Activated CD4-positive, alpha-beta T cell treated with anti-CD3 and anti-CD28 coated beads for 4 hours (primary cell): ENCODE data around the gene DAD1.
A peak's percentile ranks its signal among the peaks of the same experiment; 100 is the strongest.
"Not testable (repeated sequence)": the region's sequence is repeated elsewhere in the genome, so short reads cannot be mapped to it uniquely, and the experiment has no call there.

ENCODE experiments used
- DNase-seq, 2 donors: peaks; one replicate each; pipeline ENCODE4 v3.0.0-alpha.2; 2020

Gene DAD1

DNA sequence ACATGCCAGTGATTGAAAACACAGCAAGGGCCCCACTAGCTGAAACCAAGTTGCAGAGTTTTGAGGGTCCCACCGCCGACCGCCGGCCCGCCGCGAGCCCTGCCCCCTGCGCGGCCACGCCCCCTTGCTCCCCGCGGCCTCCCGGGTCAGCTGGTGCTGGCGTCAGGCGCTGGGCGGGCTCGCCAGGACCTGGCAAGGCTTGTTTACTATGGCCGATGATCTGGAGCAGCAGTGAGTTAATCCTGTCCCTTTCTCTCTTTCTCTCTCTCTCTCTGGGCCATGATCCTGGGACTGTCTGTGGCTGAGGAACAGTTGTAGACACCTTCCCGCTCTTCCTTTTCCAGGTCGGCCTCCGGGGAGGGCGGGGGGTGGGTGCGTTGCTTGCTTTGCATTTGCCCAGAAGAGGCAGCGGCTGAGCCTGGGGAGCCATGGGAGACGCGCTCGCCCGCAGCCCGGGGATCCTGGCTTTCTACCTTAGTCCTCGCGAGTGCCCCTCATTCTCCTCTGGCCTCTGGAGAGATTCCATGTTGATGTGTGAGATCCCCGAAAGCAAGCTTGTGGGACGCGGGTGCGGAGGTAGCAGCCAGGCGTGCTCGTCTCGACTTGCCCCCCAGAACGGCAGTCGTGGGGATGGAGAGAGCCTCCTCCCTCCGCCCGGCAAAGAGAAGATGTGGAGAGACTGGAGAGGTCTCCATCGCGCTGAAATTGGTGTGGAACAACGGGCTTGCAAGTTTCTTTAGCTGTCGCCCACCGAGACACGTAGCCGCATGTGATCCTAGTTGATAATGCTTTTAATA, 9.3 kb upstream of the DAD1 start, which contains the start of gene ABHD4:
ABHD4 (plus strand) TSS at position 202 of the 797 bp plus-strand sequence; CDS start at position 209, 7 bp downstream.
- peak; percentile 18 to 37 for DNase-seq

DNA sequence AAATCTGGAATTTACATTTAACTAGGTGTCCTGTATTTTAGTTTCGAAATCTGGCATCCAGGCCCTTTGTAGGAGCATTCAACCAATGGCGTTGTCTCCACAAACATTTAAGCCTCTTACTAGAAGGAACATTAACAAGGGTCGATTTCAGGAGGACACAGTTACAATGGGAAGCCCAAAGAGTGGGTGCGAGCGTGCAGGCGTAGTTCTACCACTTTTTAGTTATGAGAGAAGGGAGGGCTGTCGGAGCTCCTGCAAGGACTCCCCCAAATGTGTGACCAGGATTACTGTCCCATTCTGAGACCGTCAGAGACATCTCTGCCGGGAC, 8.7 kb upstream of the DAD1 start:
- no peak for DNase-seq

GRCh38 chr14:22597265-22597664, 8.2 kb upstream of the DAD1 start:
- no peak for DNase-seq

DNA sequence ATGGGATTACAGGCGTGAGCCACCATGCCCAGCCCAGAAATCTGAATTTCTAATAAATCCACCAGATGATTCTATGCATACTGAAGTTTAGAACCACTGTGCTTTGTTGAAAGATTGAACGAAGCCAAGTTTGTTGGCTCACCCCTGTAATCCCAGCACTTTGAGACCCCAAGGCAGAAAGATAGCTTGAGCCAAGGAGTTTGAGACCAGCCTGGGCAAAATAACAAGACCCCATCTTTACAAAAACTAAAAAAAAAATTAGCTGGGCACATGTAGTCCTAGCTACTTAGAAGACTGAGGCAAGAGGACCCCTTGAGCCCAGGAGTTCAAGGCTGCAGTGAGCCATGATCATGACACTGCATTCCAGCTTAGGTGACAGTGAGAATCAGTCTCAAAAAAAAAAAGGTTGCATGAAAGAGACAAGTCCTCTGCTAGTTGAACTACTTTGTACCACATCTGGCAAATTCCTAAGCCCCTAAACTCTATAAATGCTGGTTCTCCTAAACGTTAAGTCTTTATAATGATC, 7.4 kb upstream of the DAD1 start:
- DNase-seq = no peak

- no peak for DNase-seq
These were observed 5.2 kb upstream of the DAD1 start for GRCh38 chr14:22594156-22594716.

GRCh38 chr14:22593601-22594000, 4.6 kb upstream of the DAD1 start:
- DNase-seq = no peak

- DNase-seq = no peak
These were observed 4.2 kb upstream of the DAD1 start for GRCh38 chr14:22593189-22593588.

DNA sequence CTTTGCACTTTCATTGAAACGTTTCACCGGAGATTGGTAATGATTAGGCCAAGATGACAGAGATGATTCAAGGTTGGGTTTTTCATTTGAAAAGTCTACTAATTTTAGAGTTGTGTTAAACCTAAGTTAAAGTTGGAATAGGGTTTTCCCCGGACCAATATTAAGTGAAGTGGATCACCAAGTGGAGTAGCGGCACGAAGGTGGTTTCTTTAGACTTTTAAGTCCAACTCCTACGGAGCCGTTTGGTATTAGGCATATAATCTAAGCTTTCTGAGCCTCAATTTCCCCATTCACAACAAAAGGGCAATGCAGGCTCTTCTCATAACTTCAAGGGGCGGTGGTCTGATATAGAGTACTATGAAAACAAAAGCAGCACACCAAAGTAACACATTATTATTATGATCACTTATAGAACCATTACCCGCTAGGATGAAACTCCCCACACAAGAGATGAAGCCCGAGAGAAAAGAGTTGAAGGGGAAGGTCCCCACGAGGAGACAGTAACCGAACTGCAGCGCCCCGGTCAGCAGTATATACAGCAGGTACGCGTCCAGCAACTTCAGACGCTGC, 413 bp downstream of the DAD1 start:
- peak; percentile 26 to 56 for DNase-seq

- not testable (repeated sequence) for DNase-seq
These were observed 1.2 kb downstream of the DAD1 start for GRCh38 chr14:22587677-22588422.

DNA sequence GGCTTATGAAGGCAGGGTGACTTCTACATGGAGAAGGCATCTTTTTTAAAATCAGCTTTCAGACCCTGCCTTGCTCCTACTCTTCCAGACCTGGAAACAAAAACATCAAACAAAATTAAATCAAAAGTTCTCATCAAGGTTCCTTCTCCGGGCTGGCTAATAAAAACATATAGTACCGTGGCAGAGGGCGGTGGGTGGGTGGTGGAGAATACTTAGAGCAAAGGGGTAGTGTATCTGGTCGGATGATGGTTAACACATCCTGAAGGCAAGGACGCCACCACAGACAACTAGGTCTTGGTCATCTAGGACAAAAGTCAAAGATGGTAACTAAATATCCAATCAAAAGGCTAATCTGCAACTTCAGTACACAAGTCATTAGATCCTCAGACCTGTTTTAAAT, 1.8 kb downstream of the DAD1 start:
- DNase-seq = no peak

- no peak for DNase-seq
These were observed 5.0 kb downstream of the DAD1 start for GRCh38 chr14:22583994-22584393.

DNA sequence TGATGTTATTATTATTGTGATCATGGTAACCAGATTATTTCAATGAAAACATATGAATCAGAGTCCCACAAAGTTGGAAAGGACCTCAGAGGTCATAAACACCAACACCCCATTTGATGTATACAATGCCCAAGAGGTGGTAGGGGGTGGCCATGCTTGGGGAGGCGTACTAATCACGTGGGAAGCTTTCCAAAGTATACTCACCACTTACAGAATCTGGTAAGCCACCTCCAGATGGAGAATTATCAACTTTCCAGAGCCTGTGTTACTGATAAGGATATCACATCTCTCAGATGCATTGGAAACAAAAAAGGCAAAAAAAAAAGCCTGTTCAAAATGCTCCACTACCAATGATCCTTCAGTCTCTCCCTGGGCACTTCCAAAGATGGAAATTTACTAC, 8.4 kb downstream of the DAD1 start:
- DNase-seq = no peak

DNA sequence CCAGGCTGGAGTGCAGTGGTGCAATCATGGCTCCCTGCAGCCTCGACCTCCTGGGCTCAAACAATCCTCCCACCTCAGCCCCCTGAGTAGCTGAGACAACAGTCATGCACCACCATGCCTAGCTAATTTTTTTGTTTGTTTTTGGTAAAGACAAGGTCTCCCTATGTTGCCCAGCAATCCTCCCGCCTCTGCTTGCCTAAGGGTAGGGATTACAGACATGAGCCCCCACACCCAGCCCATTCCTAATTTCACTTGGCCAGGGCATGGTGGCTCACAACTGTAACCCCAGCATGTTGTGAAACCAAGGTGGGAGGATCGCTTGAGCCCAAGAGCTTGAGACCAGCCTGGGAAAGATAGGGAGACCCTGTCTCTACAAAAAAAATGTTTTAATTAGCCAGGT, 9.1 kb downstream of the DAD1 start:
- no peak for DNase-seq

- no peak for DNase-seq
These were observed 9.8 kb downstream of the DAD1 start for GRCh38 chr14:22579236-22579635.

DNA sequence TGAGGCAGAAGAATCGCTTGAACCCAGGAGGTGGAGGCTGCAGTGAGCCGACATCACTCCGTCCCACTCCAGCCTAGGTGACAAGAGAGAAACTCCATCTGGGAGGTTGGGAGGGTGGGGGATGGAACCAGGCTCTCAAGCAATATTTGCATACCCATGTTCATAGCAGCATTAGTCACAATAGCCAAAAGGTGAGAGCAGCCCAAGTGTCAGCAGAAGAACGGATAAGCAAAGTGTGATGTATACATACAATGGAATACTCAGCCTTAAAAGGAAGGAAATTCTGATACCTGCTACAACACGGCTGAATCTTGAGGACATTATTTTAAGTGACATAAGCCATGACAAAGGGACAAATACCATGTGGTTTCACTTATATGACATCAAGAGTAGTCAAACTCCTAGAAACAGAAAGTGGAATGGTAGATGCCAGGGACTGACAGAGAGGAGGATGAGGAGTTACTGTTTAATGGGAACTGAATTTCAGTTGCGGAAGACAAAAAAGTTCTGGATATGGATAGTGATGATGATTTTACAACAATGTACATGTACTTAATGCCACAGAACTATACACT, 11.6 kb downstream of the DAD1 start:
- DNase-seq = no peak

DNA sequence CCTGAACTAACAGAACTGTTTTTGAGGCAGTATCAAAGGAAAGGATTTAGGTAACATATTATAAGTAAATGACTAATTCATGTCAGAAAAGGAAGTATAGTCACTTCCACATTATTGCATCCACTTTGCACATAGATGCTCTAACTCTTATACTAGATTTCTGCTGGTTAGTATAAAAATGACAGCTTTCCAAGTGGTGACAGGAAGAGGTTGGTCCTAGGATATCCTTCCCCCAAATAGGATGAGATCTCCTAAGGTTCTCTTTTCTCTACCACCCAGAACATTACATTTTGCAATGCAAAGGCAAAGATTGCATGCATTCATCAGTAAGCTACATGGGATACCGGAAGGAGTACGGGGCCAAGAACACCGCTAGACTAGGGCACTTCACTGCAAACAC, 15.2 kb downstream of the DAD1 start:
- DNase-seq = no peak

DNA sequence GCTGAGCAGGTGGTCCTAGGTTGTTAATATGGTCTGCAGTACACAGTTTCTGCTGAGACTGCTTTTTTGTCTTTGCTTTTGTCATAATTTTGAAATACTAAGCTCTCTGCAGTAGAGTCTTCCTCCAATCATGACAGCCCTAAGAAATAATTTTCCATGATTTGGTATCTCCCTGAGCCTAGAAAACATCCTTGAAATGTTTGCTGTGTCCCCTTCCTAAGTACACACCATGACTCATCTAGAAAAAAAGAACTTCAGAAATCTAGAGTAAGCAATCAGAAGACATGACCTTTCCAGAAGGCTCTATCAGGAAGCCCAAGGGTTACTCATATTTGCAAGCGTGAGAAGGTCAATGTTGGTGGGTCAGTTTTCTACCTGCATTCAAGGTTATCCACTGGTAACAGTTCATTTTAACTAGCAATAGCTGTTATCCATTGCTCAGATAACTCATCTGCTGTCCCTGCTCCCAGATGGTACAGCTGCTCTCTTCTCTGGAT, 16.4 kb downstream of the DAD1 start:
- DNase-seq = no peak

- peak; percentile 88 to 89 for DNase-seq
These were observed 18.7 kb downstream of the DAD1 start for GRCh38 chr14:22570132-22570949.

DNA sequence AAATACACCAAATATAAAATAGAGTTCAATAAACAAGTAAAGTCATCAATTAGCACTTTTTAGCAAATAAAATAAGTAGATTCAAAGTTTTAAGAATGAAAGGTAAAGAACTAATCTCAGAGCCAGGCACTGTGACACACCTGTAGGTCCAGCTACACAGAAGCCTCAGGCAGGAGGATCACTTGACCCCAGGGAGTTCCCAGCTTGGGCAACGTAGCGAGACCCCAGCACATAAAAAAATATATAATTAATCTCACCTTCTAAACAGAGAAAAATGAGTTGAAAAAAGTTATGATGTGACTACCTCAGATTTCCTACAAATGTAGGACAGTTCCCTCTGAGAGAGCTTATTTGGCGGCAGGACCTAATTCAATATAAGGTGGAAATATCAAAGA, 19.3 kb downstream of the DAD1 start:
- no peak for DNase-seq

- DNase-seq = no peak
These were observed 19.8 kb downstream of the DAD1 start for GRCh38 chr14:22569106-22569736.

DNA sequence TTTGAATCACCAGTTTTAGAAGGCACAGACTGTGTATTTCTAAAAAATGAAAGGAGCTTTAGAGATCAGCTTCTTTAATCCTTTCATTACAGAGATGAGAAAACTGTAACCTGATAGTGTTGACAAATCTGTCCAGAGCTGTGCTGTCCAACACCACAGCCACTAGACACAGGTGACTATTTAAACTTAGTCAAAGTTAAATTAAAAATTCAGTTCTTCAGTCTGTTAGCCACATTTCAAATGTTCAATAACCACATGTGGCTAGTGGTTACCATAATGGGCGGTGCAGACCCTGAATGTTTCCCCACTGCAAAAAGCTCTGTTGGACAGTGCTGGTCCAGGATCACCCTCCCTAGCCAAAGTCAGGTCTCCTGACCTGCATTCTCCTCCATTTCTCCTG, 21.6 kb downstream of the DAD1 start:
- DNase-seq = no peak

DNA sequence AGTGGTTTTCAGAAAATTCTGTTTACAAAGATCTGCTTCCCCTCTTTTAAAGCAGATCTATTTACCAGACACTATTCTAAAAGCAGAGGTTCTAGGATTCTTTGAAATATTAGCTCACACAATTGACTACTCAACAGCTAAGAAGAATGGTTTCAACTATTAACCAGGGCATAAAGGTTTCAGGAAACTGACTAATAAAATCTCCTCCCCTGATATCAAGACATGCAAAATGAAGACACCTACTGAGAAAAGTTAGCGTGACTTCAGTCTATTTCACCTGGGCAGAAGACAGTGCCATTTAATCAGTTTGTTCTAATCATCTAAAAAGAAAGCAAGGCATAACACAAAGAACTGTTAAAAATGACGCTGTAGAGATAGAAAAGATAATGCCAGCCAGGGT, 22.2 kb downstream of the DAD1 start:
- DNase-seq = no peak
